HG02970 (cell line): ENCODE data around the gene CLIP1.

Source experiments
- ATAC-seq: cut with Tn5 transposase; IDR thresholded peaks from one replicate; pipeline ENCODE4 v1.9.1; 2021; ENCODE audit warnings: mild to moderate bottlenecking, moderate library complexity, moderate number of reproducible peaks; ENCODE audit not compliant: unreplicated experiment, low FRiP score

Gene CLIP1

DNA sequence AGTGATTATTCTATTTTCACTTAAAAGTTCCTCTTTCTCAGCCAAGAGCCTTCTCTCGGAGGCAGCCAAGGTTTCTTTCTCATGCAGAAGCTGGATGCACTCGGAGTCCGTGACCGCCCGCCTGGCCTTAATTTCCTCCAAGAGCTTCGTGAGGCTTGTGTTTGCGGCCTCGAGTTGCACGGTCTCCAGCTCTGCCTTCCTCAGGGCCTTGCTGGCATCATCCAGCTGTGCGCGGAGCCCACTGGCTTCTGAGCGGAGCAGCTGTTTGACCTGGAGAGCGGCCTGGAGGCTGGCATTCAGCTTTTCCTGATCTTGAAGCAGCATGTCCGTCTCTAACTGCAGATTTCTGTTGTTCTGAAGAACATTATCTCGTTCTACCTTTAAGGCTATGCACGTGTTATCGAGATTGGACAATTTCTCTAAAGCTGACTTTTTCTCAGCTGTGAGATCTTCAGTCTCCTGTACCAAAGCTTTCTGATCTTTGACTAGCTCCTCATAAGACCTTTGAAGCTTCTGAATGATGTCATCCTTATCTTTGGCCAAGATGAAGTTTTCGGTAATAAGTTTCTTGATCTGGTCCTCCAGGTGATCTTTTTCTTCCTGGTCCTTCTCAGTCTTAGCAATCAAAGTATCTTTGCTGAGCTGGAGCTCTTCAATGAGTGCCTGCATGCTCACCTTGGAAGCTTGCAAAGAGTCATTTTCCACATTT is 99.0 kb downstream of the CLIP1 start:
- ATAC-seq: no peak

DNA sequence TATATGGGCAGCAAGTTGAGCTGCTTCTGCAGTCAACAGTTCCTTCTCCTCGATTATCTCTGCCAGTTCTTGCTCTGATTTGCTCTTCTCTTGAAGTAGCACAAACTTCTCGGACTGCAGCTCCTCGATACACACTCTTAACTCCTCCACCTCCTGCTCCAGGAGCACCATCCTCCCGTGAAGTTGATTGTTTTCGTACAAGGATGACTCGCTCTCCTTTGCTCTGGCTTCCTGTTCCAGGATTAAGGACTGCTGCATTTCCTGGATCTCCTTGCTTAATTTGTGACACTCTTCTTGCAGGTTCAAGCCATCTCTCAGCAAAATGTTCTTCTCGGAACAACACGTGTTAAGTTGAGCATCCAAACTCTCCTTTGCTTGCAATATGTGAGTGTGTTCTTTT is 100.0 kb downstream of the CLIP1 start:
- ATAC-seq: no peak

DNA sequence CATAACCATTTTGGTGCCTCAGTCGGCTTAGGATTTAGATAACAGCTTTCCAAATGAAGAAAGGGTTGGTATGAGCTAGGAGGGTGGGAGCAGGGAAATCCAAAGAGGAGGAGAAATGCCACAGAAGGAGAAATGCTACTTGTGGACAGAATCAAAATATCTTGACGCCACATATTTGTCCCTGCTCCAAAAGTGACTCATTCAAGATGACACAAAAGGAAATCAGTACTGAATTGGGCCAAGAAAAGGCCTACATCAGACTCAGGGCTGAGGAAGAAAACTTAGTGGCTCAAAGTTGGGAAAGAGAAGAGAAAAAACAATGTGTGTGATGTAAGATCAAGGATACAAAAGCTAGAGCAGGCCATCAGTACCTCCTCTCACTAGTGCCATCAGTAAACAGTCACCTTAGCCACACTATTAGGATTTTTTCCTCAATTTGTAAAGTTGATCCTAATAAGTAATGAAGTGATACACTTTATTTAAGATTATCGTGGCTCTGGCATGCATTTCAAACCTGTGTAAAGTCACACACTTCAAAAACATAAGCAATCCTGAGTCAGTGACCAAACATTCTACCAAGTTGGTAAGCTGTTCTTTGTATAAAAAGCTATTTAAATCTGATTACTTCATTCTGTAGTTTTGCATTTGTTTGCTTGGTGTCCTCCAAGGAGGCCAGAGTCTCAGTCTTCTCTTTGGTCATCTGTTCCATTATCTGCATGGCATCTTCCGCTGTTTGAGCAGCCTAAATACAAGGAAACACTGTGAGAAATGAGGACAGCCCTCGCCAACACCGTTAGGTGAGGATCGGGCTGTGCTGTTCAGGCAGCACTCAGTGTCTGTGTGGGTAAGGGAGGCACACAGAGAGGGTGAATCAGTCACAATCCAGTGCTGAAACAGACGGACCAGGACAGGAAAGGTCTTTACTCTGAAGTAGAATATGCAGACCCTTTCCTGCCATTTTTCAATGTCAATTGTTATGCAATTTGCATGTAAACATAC is 103.6 kb downstream of the CLIP1 start:
- ATAC-seq: no peak

DNA sequence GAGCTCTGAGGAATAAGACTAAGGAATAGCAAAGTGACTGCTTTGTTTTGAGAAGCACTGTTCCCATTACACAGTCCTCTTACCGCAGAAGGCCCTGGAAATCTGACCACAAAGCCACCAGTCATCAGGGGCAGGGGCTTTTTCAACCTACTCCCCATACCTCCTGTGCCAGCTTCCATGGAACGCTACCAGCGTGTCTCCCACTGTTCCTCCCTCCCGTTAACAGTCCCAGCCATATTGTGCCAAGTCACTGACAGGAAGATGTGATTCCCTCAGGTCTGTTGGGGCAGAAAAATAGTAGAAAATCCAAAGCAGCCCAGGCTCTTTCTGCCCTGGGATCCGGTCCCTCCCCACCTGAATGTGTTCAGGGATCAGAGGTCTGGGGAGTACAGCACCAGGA is 109.5 kb downstream of the CLIP1 start:
- ATAC-seq: no peak

DNA sequence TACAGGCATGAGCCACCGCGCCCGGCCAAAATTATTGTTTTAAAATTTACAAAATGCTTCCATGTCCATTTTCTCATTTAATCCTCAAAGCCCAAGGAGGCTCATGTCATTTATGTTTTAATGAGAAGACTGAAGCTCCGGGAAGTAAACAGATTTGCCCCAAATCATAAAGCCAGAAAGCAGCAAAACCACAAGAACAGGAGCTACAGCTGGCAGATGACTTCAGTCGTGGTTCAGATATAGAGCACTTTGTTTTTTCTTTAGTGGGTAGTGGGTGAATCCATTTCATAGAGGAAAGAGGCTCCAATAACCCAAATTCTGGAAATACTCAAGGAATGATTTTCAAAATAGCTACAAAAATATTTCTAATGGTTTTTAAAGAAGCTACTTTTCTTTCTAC is 110.8 kb downstream of the CLIP1 start:
- no peak for ATAC-seq

DNA sequence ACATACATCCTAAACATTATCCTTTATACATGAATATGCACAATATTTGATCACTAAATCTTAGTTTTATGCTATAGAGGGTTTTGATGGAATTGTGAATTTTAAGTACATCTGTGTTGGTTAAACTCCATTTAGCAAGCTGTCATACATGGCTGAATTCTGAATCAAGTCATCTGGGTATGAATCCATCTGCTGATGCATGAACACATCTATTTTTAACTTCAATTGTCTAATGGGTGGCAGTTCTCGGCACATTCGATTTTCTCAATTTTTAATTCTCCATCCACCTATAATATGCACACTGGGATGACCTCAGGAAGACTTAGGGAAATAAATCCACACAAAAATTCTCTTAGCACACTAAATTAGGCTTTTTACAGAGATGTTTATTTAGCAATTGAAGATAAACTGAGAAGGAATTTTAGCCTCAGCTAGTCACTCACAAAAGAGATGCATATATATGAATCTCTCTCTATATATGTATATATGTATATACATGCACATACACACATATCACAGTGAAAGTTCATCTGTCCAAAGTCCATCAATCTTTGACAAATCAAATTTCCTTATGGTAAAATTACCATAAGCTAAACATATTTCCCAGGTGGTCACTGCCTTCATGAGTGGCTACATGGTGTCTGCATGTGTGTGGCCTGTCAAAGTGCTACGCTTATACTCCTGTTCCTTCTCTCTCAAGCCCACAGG is 111.7 kb downstream of the CLIP1 start:
- ATAC-seq: no peak

DNA sequence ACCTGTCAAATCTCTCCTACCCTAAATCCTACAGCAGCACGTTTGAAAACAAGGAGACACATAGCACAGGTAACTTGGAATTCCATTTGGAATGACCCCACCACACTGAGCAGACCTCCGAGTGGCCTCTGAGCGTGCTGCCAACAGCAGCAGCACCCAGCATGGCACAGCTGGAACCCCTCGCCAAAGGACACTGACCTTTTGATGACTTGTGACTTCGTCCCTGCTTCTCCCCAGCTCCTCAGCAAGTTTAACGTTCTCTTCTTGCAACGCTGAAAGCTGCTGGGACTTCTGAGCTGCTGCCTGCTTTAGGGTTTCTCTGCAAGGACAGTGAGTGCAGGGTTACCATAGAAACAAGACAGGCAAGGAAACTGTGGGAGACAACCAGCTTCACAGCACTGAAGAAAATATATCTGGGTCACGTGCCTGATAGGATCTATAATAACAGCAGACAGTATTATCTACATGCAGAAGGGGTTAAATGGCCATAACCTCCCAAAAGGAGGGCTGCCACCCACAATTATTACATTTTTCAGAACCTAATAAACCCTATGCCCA is 112.8 kb downstream of the CLIP1 start:
- no peak for ATAC-seq

DNA sequence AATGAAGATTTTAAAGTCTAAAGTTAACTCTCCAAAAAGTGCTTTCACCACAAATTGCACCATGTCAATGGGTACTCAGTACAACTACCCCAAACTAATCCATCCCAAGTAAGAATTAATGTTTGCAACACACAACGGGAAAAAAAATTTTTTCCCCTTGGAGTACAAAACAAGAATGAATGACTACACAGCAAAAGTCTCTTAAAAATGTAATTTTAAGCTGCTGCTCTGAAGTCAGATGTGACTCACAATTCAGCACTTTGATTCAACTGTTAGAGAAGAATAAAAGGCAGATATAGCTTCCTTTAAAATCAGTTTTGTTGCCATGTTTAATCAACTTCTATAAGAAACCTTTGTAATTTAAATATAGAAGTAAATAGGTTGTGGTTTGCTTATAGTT is 113.7 kb downstream of the CLIP1 start:
- ATAC-seq: no peak

DNA sequence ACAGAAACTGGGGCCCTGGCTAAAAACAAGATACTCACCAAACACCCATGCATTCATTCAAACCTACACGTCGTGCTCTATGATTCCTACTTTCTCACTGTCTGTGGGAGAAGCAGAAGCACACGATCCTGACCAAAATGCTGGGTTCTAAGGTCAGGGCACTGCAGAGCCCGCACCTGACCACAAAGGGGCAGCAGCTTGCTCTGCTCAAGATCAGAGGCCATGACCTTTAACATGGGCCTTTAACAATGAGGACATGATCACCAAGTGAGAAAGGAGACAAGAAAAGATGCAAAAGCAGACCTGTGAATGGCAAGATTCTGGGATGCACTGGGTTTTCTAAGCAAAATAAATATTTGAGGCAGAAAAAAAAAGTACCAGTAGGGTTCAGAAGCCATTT is 116.1 kb downstream of the CLIP1 start:
- no peak for ATAC-seq

DNA sequence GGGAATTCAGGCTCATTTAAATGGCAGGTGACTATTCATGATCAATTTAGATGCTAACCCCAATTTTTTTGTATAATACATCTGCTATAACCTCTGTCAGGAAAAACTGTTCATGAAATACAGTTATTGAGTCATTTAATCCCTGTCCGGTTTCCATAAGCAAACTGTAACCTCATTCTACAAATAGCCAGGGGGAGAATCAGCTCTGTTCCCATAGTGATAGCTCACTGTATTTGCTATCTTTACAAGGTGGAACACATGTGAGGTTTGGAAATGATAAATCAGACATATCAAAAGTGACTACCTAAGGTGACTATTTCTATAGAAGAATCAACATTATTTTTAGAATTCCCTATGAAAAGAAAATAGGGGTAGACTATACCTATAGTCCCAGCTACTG is 117.5 kb downstream of the CLIP1 start:
- ATAC-seq: no peak

DNA sequence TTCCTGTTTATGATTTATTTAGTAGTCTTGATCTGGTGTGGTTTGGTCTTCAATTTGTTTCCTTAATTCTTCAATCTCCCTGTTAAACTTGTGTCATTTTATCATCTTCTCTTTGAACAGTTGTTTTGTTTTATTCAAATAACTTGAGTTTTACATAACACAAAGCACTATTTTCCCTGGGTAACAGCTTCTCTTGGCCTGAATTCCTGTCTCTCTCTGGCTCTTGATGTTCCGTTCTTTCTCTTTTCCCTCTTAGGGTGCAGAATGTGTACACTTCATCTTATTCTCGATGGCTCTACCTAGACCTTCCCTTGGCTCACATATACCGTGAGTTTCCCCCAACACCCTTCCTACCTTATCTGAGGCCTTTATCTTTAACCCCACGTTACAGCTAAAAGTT is 119.4 kb downstream of the CLIP1 start:
- ATAC-seq: no peak

DNA sequence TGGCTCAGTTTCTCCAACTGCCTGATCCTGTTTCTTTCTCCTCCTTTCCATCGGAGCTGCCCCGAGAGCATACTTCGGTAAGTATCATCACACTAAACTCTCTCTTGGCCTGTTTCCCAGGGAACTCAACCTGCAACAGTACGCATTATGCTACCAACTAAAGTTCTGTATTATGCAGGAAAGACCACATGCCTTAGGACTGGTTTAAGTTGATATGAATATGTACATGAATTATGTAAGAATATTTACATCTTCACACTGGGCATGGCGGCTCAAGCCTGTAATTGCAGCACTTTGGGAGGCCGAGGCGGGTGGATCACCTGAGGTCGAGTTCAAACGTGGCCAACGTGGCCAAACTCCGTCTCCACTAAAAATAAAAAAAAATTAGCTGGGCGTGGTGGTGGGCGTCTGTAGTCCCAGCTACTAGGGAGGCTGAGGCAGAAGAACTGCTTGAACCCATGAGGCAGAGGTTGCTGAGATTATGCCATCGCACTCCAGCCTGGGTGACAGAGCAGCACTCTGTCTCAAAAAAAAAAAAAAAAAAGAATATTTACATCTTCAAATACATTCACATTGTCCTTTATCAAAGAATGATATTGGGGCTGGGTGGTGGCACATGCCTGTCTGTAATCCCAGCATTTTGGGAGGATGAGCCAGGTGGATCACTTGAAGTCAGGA is 124.3 kb downstream of the CLIP1 start:
- no peak for ATAC-seq

DNA sequence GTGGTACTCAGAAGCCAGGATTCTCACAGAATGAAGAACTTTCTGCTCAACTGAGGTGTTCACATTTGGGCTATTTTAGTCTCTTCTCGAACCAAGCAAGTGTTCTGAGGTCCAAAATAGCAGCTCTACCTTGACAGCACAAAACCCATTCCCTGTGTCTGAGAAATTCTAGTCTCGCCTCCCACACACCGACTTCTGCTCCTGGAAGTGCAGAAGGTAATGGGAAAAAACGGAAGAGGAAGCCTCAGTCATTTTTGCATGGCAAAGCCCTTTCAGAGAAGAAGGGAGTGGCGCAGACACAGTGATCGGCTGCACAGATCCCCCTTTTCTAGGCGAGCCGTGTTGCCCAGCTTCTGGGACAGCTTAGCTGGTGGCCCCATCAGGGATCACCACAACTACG is 125.0 kb downstream of the CLIP1 start:
- no peak for ATAC-seq

DNA sequence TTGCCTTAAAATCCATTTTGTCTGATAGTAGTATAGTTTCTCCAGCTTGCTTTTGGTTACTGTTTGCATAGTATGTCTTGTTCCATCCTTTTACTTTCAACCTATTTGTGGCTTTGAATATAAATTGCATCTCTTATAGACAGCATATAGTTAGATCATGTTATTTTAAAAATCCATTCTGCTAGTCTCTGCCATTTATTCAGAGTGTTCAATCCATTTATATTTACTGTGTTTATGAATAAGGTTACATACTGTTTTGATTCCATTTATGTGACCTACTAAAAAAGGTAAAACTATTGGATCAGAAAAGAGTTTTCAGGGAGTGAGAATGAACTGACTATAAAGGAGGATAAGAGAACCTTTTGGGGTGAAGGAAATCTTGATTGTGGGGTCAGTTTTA is 126.6 kb downstream of the CLIP1 start:
- no peak for ATAC-seq

DNA sequence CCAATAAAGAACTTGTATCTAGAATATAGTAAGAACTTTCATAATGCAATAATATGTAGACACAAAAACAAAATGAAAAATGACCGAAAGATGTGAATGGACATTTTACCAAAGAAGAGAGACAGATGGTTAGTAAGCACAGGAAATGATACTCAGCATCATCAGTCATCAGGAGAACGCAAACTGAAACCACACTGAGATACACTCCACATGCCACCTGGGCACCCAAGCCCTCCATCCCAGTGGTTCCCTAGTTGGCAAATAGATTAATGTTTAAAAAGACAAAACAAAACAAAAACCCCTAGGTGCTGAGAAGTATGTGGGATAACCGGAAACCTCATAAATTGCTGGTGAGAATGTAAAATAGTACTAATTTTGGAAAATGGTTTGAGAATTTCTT is 129.4 kb downstream of the CLIP1 start:
- ATAC-seq: peak; percentile 69

DNA sequence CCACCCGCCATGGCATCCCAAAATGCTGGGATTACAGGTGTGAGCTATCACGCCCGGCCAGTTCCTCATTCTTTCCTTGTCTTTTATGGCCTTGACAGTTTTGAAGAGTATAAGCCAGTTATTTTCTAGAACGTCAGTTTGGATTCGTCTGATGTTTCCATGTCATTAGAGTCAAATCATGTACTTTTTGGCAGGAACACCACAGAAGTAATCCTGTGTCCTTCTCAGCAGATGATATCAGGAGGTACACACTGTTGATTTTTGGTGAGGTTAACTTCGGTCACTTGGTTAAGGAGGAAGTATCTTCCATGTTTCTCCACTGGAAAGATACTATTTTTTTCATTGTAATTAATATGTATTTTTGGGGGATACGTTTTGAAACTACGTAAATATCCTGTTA is 131.0 kb downstream of the CLIP1 start:
- no peak for ATAC-seq

DNA sequence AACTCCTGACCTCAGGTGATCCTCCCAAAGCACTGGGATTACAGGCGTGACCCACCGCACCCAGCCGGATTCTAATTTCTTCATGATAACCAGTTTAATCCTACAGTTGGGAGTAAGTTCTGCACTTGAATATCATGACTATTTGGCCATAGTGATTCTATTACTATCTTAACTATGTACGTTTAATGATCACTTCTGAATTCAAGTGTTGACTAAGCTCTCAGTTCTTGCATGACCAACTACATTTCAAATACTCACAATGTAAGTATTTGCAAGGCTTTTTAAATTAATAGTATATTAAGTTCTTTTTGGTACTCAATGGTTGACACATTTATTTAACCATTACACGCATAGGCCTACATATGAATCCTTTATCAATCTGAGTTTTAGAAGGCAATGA is 138.8 kb downstream of the CLIP1 start:
- ATAC-seq: no peak

DNA sequence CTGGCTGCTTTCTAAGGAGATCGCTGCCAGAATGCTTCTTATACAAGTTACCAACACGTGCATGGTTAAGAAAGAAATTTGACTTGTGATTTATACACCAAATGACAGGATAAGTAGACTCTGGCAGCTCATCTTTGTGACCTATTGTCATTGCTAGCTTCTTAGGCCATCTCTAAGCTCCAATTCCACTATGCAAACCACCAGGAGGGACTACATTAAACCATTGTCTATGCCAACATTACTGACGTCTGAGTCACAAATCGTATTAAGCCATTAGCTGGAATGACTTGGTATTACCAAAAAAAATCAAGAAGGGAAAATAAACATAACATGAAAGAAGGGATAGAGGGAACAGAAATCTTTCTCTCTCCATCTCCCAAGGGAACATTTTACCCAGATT is 140.4 kb downstream of the CLIP1 start:
- ATAC-seq: no peak

DNA sequence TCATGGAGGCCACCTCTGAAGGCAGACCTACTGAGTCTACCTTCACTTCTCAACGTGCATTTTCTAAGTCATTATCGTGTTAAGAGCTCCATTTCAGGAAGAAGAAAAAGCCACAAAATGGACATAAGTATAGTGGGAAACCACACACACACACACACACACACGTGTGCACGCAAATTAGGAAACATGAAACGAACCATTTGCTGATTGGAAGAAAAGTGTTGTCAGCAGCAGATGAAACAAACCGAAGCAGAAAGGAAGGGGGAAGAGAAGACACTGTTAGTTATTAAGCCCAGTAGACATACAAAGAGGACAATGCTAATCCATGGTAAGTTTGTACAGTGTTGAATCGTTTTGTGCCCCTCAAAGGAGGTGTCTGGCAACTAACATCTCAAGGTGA is 146.2 kb downstream of the CLIP1 start:
- ATAC-seq: no peak

DNA sequence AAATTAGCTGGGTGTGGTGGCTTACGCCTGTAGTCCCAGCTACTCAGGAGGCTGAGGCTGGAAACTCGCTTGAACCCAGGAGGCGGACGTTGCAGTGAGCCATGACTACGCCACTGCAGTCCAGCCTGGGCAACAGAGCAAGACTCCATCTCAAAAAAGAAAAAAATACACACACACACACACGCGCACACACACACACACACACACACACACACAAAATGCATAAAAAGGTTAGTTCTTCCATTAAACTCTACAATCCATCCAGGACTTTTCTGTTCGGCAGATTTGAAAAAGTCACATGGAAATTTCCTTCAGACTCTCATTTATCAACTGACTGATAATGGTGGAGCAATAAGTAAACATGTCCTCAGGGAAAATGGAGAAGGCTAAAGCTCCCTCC is 147.0 kb downstream of the CLIP1 start:
- no peak for ATAC-seq
